Ovary (tissue), 9 donors: ENCODE results near the gene JAKMIP3. TPM values are rescaled to one million over a fixed set of nuclear protein-coding genes. Genes with fewer than 3 reads are reported as not detected.

Experiments
- DNase-seq, 5 donors: peaks; one replicate each; pipeline ENCODE4 v3.0.0-alpha.2; 2019 to 2020
- H3K27ac ChIP-seq, 2 donors: fragments of 200-600 bp; one replicate each; pipeline versions ENCODE4 v1.5.1 to v1.8.0; 2019 to 2022
- H3K27me3 ChIP-seq: fragments of 200-600 bp; one replicate; pipeline ENCODE4 v1.8.0; 2022
- H3K36me3 ChIP-seq: fragments of 200-600 bp; sonication (generic); one replicate; pipeline ENCODE4 v1.5.1; 2019
- H3K4me1 ChIP-seq: one replicate; pipeline ENCODE4 v1.8.1; 2013; ENCODE audit warnings: mild to moderate bottlenecking, moderate library complexity; ENCODE audit not compliant: insufficient read depth
- H3K4me3 ChIP-seq: fragments of 200-600 bp; sonication (generic); one replicate; pipeline ENCODE4 v1.5.1; 2017
- H3K9me3 ChIP-seq, 2 donors: fragments of 200-600 bp in 1 of 2; sonication (generic) in 1 of 2; one replicate each; pipeline versions ENCODE4 v1.5.1 to v1.8.1; 2013 to 2019; ENCODE audit warnings: mild to moderate bottlenecking in 1 of 2, moderate library complexity in 1 of 2
- EP300 ChIP-seq: sonication (generic); formaldehyde crosslinking; IDR thresholded peaks from one replicate; pipeline ENCODE4 v1.6.1; 2017; ENCODE audit warnings: antibody characterized with exemption
- POLR2A ChIP-seq: fragments of 450-650 bp; IDR thresholded peaks from one replicate; pipeline ENCODE4 v1.6.1; 2017; ENCODE audit warnings: antibody characterized with exemption, mild to moderate bottlenecking, moderate library complexity
- WGBS, 3 donors: extraction: QIAGEN DNeasy Blood & Tissue Kit in 1 of 3; methylation state at CpG; one replicate each; pipeline versions ENCODE4 v1.1.5 to v1.1.7; 2013 to 2017; 5-methylcytosine and 5-hydroxymethylcytosine counted together
- intact Hi-C, 4 donors: fragments of 100-400 bp; cut with DNase I; formaldehyde crosslinking; loops; one replicate each; pipeline versions ENCODE4 v1.11.0 to v1.15.1; 2022 to 2023
- polyA plus RNA-seq, 2 donors: library from polyadenylated mRNA; stranded (reverse); fragments of 200-250 nt in 1 of 2; fragments of 350-450 nt in 1 of 2; fragmentation: Illumina TruSeq in 1 of 2; extraction: RNeasy Lipid Tissue Mini Kit (QIAGEN cat#74804) in 1 of 2; gene quantifications; one replicate each; pipeline ENCODE4 v1.2.3, GENCODE V29; 2013 to 2014
- total RNA-seq, 7 donors: library from RNA; depleted of rRNA in 2 of 7; stranded (reverse); fragments of >200 nt in 2 of 7; fragmentation: NEBNext Ultra II Directional in 3 of 7; extraction: Animal tissue kit (Norgen Biotek cat#: 25700) in 3 of 7; gene quantifications; one replicate each; pipeline versions ENCODE4 v1.1.0 to v1.2.4, GENCODE V29; 2016 to 2023
- TF ChIP-seq, protein P1 (sequence below), 3 donors: fragments of 450-650 bp in 2 of 3; fragments of 200-600 bp in 1 of 3; IDR thresholded peaks; one replicate each; pipeline versions ENCODE4 v1.5.1 to v1.8.0; 2016 to 2022; ENCODE audit warnings: antibody characterized with exemption in 3 of 3, mild to moderate bottlenecking in 1 of 3
- donor health status: DM: no; HTN: no; CAD: no; lungs with moderate emphysema.
- donor health status: DM: no; HTN: no; CAD: no.
- donor health status: Bipolar disorder and iron deficiency.
- donor health status: DM: yes; HTN: yes; CAD: no.
- donor health status: DM: no; HTN: no; CAD: no.
- donor health status: DM: yes; HTN: yes; CAD: no.

Gene JAKMIP3
- total and polyA plus RNA-seq, 9 donors: 0.48 to 2.5 (median 1.5) TPM

DNA sequence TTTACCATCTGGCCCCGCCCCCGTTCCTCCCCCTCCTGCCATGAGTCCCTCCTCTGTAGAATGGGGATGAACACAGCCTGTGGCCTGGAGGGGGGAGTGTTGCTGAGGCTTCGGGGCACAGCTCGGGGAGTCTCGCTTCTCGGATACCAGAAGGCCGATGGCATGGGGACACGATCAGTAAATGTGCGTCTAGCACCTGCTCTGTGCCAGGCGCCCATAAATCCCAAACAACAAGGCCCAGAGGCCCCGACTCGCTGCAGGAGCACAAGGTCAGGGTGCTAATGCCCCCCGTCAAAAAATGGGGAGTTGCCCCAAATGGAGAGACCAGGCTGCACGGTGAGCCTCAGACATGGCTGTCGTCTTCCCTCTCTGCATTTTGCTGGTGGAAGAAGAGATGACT, 40.7 kb downstream of the JAKMIP3 start:
- no peaks in the 10 kb centered on the region for H3K4me1 ChIP-seq
- intact Hi-C loops: no loop called here
- 82 to 89% (median 84%) methylated on average over 15 of the region's 15 CpGs for WGBS, 3 donors
- H3K27me3 ChIP-seq: no peaks in the 10 kb centered on the region
- no peak for DNase-seq
- H3K4me3 ChIP-seq: no peak overlapping the region
- no peaks in the 10 kb centered on the region for H3K9me3 ChIP-seq
- TF ChIP-seq EP300: no peak
- TF ChIP-seq POLR2A: no peak
- TF ChIP-seq, protein P1, sequence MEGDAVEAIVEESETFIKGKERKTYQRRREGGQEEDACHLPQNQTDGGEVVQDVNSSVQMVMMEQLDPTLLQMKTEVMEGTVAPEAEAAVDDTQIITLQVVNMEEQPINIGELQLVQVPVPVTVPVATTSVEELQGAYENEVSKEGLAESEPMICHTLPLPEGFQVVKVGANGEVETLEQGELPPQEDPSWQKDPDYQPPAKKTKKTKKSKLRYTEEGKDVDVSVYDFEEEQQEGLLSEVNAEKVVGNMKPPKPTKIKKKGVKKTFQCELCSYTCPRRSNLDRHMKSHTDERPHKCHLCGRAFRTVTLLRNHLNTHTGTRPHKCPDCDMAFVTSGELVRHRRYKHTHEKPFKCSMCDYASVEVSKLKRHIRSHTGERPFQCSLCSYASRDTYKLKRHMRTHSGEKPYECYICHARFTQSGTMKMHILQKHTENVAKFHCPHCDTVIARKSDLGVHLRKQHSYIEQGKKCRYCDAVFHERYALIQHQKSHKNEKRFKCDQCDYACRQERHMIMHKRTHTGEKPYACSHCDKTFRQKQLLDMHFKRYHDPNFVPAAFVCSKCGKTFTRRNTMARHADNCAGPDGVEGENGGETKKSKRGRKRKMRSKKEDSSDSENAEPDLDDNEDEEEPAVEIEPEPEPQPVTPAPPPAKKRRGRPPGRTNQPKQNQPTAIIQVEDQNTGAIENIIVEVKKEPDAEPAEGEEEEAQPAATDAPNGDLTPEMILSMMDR (IDR thresholded peaks at IDR 0.05): no peak
- H3K27ac ChIP-seq: no peak overlapping the region
- no peaks in the 10 kb centered on the region for H3K36me3 ChIP-seq

DNA sequence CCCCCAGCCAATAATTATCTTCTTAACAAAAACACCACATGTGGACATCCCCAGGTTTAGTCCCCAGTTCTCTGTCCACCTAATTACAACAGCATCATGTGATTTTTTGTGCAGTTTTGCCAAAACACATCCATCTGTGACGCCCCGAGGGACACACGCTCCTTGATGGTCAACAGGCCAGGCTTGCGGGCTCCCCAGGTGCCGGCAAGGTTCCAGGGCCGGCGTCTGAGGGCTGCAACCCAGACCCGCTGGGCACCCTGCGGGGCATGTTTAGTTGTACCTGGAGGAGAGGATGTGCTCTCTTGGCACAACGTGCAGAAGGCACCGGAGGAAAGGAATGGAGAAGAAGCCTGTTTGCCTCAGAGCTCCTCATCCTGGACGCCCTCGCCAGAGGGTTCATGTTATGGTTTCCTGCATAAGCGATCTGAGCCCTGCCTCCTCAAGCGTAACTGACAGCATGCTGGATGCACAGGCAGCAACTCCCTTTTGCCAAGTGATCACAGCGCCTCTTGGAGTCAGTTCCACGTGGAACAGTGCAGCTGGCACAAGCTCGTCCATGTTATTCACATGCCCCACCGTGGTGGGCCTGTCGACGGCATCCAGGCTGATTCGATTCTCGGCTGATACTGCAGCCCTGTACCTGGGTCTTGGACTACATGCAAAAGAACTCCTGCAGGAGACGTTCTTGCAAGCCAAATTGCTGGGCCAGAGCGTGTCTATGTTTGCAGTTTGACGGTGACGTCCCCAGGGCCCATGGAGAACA, 41.6 kb downstream of the JAKMIP3 start:
- no peak overlapping the region for H3K27ac ChIP-seq
- H3K4me3 ChIP-seq: no peak overlapping the region
- H3K36me3 ChIP-seq: no peaks in the 10 kb centered on the region
- no peaks in the 10 kb centered on the region for H3K27me3 ChIP-seq
- no peak for TF ChIP-seq POLR2A
- TF ChIP-seq EP300: no peak
- TF ChIP-seq, protein P1 (IDR thresholded peaks at IDR 0.05): no peak
- intact Hi-C loops: no loop called here
- peak in 1 of 5 donors; percentile 10 for DNase-seq
- 88 to 89% (median 89%) methylated on average over 27 of the region's 27 CpGs for WGBS, 3 donors
- no peaks in the 10 kb centered on the region for H3K4me1 ChIP-seq
- H3K9me3 ChIP-seq: no peaks in the 10 kb centered on the region

DNA sequence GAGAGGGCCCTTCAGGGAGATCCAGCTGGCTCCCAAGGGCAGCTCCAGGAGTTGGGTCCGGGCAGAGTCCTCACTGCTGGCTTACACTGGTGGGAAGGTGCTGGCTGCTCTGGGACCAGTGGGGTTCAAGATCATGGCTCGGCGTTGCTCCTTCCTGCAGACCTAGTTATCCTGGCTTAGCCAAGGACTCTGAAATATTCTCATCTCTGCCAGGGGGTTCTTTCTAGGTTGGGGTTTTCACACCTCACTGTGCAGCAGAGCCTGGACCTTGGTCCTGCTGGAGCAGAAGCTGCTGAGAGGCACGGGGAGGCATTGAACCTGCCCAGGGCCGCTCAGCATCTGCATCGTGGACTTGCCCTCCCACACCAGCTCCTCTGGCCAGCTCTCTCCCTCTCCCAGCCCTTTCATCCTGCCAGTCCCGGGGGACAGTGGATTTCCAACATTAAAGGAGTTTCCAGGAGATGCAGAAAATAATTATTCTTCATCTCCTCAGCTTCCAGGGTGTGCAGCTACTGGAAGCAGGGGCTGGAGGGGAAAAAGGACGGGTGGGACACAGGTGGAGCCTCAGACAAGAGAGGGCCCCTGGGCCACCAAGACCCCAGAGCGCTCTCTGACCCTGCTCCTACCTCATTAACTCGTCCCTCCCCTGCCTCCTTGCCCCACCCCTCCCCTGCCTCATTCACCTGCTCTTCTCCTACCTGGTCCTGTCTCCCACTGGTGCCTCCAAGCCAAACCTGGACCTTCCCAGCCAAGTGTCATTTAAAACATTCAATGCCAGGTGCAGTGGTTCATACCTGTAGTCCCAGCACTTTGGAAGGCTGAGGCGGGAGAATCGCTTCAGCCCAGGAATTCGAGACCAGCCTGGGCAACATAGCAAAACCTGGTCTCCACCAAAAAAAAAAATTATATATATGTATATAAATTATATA, 42.5 kb downstream of the JAKMIP3 start:
- intact Hi-C loops: no loop called here
- Histone ChIP-seq H3K4me1 (no peaks in the 10 kb centered on the region), H3K27ac (no peak overlapping the region), H3K9me3 (no peaks in the 10 kb centered on the region), H3K27me3 (no peaks in the 10 kb centered on the region), H3K36me3 (no peaks in the 10 kb centered on the region), H3K4me3 (no peak overlapping the region)
- WGBS, 3 donors: 83 to 85% (median 84%) methylated on average over 13 of the region's 13 CpGs
- peak in 2 of 5 donors; percentile 3 to 12 for DNase-seq
- TF ChIP-seq EP300 (no peak), POLR2A (no peak)
- TF ChIP-seq, protein P1 (IDR thresholded peaks at IDR 0.05): no peak

DNA sequence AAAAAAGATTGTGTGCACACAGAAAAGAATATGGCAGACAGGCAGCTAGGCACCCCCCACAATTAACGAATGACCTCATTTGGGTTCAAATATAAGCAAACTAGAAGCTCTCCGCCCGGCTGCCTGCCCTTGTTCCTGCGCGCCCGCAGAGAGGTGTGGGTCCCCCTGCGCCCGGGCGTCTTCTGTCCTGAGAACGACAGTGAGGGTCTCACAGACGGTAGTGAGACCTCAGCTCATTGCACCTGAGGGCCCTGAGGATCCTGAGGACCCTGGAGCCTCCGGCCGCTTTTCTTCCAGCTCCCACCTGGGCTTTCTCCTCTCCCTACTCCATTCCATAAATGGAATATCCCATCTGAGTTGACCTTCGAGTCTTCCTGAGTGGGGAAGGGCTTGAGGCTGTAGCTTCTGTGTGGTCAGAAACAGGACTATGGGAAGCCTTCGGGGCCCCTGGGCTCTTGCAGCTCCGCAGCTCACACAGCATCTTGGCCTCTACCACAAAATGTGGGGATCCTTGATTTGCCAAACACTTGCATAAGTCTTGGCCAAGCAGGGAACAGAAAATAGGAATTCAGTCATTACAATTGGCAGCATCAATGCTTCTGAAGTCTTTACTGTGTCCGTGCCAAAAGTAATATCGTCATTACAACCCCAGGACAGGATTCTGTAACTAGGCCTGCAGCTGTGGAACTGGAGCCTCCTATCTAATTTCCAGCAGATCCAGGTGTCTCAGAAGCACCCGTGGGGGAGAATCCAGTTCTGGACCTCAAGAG, 43.8 kb downstream of the JAKMIP3 start:
- Histone ChIP-seq H3K4me3 (no peak overlapping the region), H3K27me3 (no peaks in the 10 kb centered on the region), H3K27ac (no peak overlapping the region), H3K36me3 (no peaks in the 10 kb centered on the region), H3K4me1 (no peaks in the 10 kb centered on the region), H3K9me3 (no peaks in the 10 kb centered on the region)
- intact Hi-C loops: no loop called here
- DNase-seq: peak in 4 of 5 donors; percentile 5 to 13 (median 9)
- 80 to 88% (median 87%) methylated on average over 19 of the region's 19 CpGs for WGBS, 3 donors
- TF ChIP-seq, protein P1 (IDR thresholded peaks at IDR 0.05): no peak
- TF ChIP-seq EP300 (no peak), POLR2A (no peak)
